ENCODE results near the gene C19orf25. TPM values are rescaled to one million over a fixed set of nuclear protein-coding genes. Genes with fewer than 3 reads are reported as not detected.

C19orf25 gene
- total and polyA plus RNA-seq, 9 of the 15 experiments (the other 6 are each of a cell fraction or from before 2014, with no cell fraction given), result 0.79 to 96.0 (median 36.1) TPM

GRCh38 chr19:1455336-1456120, 23.5 kb downstream of the C19orf25 start (continued):
- TF ChIP-seq ETV6 (IDR thresholded peaks at IDR 0.05; ENCODE audit: borderline replicate concordance in 1 of 2, low read depth in 2 of 2, low read length in 1 of 2), result no peak
- no peak for TF ChIP-seq ETV6 (CRISPR knock-in tag; IDR thresholded peaks at IDR 0.05; ENCODE audit: borderline replicate concordance)
- TF ChIP-seq TCF7 (IDR thresholded peaks at IDR 0.05; ENCODE audit: borderline replicate concordance), result no peak
- no peak for TF ChIP-seq ZNF41 (CRISPR knock-in tag; conservative IDR thresholded peaks at IDR 0.05)
- TF ChIP-seq SMAD1 (IDR thresholded peaks at IDR 0.05; ENCODE audit: low read depth, low read length, partially characterized antibody), result no peak
- TF ChIP-seq KLF1 (tag; IDR thresholded peaks at IDR 0.05), result no peak
- TF ChIP-seq FOXA1 (IDR thresholded peaks at IDR 0.05; ENCODE audit: borderline replicate concordance), result no peak
- TF ChIP-seq FOXJ3 (CRISPR knock-in tag; IDR thresholded peaks at IDR 0.05), result no peak
- no peak for TF ChIP-seq SMARCE1 (IDR thresholded peaks at IDR 0.05)
- no peak for TF ChIP-seq TEAD1 (CRISPR knock-in tag; IDR thresholded peaks at IDR 0.05)
- no peak for TF ChIP-seq MAFG (tag; conservative IDR thresholded peaks at IDR 0.05)
- TF ChIP-seq HNRNPK (IDR thresholded peaks at IDR 0.05; ENCODE audit: low read depth, low read length, poor library complexity, severe bottlenecking), result no peak
- no peak for TF ChIP-seq ZNF655 (CRISPR knock-in tag; IDR thresholded peaks at IDR 0.05)
- TF ChIP-seq PHF20 (IDR thresholded peaks at IDR 0.05; ENCODE audit: partially characterized antibody), result no peak
- TF ChIP-seq CEBPB (tag; IDR thresholded peaks at IDR 0.05), result no peak
- peak; percentile 33; the same call in 1 of the 2 replicates for TF ChIP-seq TOE1 (IDR thresholded peaks at IDR 0.05; ENCODE audit: borderline replicate concordance)
- no peak for TF ChIP-seq TOE1 (CRISPR knock-in tag; IDR thresholded peaks at IDR 0.05; ENCODE audit: borderline replicate concordance, low read depth)
- no peak for TF ChIP-seq E4F1 (CRISPR knock-in tag; IDR thresholded peaks at IDR 0.05; ENCODE audit: borderline replicate concordance)
- no peak for TF ChIP-seq HMG20B (CRISPR knock-in tag; IDR thresholded peaks at IDR 0.05)
- no peak for TF ChIP-seq KDM1A (IDR thresholded peaks at IDR 0.05)
- no peak for TF ChIP-seq KLF16 (IDR thresholded peaks at IDR 0.05)
- no peak for TF ChIP-seq COPS2 (conservative IDR thresholded peaks at IDR 0.05)
- TF ChIP-seq PTTG1 (tag; IDR thresholded peaks at IDR 0.05; ENCODE audit: low read depth), result no peak

All from K562 (cell line).